Measurements from ENCODE around the gene BCL2.

BCL2 gene

GRCh38 chr18:63148449-63149301, 170.9 kb downstream of the BCL2 start:
- DNase-seq (ENCODE audit: low read depth): no peak
- TF ChIP-seq CTCF (IDR thresholded peaks at IDR 0.05; ENCODE audit: insufficient read depth, low read depth, low read length, missing control alignments): no peak
- no peak overlapping the region for H3K4me3 ChIP-seq (ENCODE audit: low read depth, low read length)

GRCh38 chr18:63147973-63148372, 171.6 kb downstream of the BCL2 start:
- H3K4me3 ChIP-seq (ENCODE audit: low read depth, low read length): no peak overlapping the region
- DNase-seq (ENCODE audit: low read depth): no peak
- no peak for TF ChIP-seq CTCF (IDR thresholded peaks at IDR 0.05; ENCODE audit: insufficient read depth, low read depth, low read length, missing control alignments)

GRCh38 chr18:63146828-63147409, 172.7 kb downstream of the BCL2 start:
- no peak overlapping the region for H3K4me3 ChIP-seq (ENCODE audit: low read depth, low read length)
- no peak for DNase-seq (ENCODE audit: low read depth)
- TF ChIP-seq CTCF (IDR thresholded peaks at IDR 0.05; ENCODE audit: insufficient read depth, low read depth, low read length, missing control alignments): no peak

GRCh38 chr18:63145851-63146555, 173.6 kb downstream of the BCL2 start:
- no peak for TF ChIP-seq CTCF (IDR thresholded peaks at IDR 0.05; ENCODE audit: insufficient read depth, low read depth, low read length, missing control alignments)
- no peak overlapping the region for H3K4me3 ChIP-seq (ENCODE audit: low read depth, low read length)
- DNase-seq (ENCODE audit: low read depth): no peak

GRCh38 chr18:63145166-63145850, 174.3 kb downstream of the BCL2 start:
- TF ChIP-seq CTCF (IDR thresholded peaks at IDR 0.05; ENCODE audit: insufficient read depth, low read depth, low read length, missing control alignments): no peak
- H3K4me3 ChIP-seq (ENCODE audit: low read depth, low read length): no peak overlapping the region
- DNase-seq (ENCODE audit: low read depth): no peak

GRCh38 chr18:63144748-63145147, 174.8 kb downstream of the BCL2 start:
- H3K4me3 ChIP-seq (ENCODE audit: low read depth, low read length): no peak overlapping the region
- no peak for DNase-seq (ENCODE audit: low read depth)
- TF ChIP-seq CTCF (IDR thresholded peaks at IDR 0.05; ENCODE audit: insufficient read depth, low read depth, low read length, missing control alignments): no peak
